GM21825 (cell line): ENCODE measurements around the gene BATF3.

Experiments
- ATAC-seq: cut with Tn5 transposase; IDR thresholded peaks from one replicate; pipeline ENCODE4 v1.9.1; 2021; ENCODE audit warnings: mild to moderate bottlenecking, moderate library complexity; ENCODE audit not compliant: unreplicated experiment

Gene BATF3

DNA sequence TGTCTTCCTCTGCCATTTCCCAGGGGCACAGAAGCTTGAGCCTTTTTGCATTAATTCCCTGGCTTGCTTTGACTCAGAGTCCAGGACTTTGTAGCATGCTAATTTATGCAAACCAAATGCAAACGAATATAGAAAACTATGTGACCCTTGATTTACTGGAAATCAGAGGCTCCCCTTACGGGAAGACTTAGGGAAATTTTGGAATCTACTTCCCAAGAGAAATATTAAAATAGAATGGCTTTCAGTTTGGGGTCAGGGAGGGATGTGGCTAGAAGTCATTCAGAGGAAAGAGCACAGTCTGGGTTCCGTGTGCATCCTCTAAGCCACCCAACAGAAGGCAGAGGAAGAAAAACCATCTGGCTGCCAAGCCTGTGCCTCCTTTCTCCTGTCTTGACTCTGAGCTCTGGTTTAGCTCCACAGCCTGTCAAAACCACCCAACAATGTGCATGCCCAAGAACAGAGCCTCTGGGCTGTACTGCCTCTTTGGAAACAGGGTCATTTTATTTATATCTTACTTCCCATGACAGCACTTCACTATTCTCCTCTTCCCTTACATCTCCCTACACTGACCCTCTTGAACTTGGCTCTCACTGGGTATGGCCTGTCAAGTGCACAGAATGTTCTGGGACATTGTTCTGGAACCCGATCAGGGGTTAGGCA is 61.0 kb downstream of the BATF3 start:
- no peak for ATAC-seq

- ATAC-seq, result no peak
These were observed 61.7 kb downstream of the BATF3 start for GRCh38 chr1:212637902-212638301.
